WTC11 (cell line): ENCODE data around the gene SPATA18. TPM values are rescaled to one million over a fixed set of nuclear protein-coding genes. Genes with fewer than 3 reads are reported as not detected.

ENCODE experiments used
- ATAC-seq: fragments of 200-7000 bp; cut with Tn5 transposase; 2 replicates; pipeline ENCODE4 v1.10.0; 2021; ENCODE audit warnings: mild to moderate bottlenecking, moderate library complexity
- CTCF ChIA-PET: fragments of 300-600 bp; sonication (Branson Sonifier 250); formaldehyde crosslinking; loops from one replicate; lab custom pipeline; 2021; ENCODE audit warnings: antibody characterized with exemption; lab: Charles Lee
- POLR2A ChIA-PET: fragments of 350-600 bp; sonication (Branson Sonifier 250); formaldehyde crosslinking; loops from one replicate; lab custom pipeline; 2021; ENCODE audit warnings: antibody characterized with exemption; lab: Charles Lee
- DNase-seq: peaks from one replicate; pipeline ENCODE4 v3.0.0; 2021; ENCODE audit warnings: low spot score
- H3K27ac Mint-ChIP-seq: 2 replicates; pipeline ENCODE4 v1.8.0; 2021; ENCODE audit warnings: mixed read lengths
- H3K27me3 Mint-ChIP-seq: 2 replicates; pipeline ENCODE4 v1.8.0; 2021; ENCODE audit warnings: low read depth, mild to moderate bottlenecking, moderate library complexity, mixed read lengths
- H3K36me3 Mint-ChIP-seq: 2 replicates; pipeline ENCODE4 v1.8.0; 2021; ENCODE audit warnings: mixed read lengths
- H3K4me1 Mint-ChIP-seq: 2 replicates; pipeline ENCODE4 v1.8.0; 2022; ENCODE audit warnings: mixed read lengths
- H3K4me3 Mint-ChIP-seq: 2 replicates; pipeline ENCODE4 v1.8.0; 2021; ENCODE audit warnings: mild to moderate bottlenecking, moderate library complexity, mixed read lengths
- H3K9me3 Mint-ChIP-seq: 2 replicates; pipeline ENCODE4 v1.8.0; 2021; ENCODE audit warnings: mixed read lengths
- AFF4 ChIP-seq: sonication (generic); formaldehyde crosslinking; IDR thresholded peaks from 2 replicates; pipeline ENCODE4 v1.8.1; 2023; ENCODE audit warnings: mild to moderate bottlenecking, missing genetic modification reagents, borderline replicate concordance
- ATF1 ChIP-seq: sonication (generic); formaldehyde crosslinking; IDR thresholded peaks from 2 replicates; pipeline ENCODE4 v1.8.1; 2023; ENCODE audit warnings: mild to moderate bottlenecking, moderate library complexity, missing genetic modification reagents
- ATF3 ChIP-seq: sonication (generic); formaldehyde crosslinking; conservative IDR thresholded peaks from 2 replicates; pipeline ENCODE4 v1.8.1; 2022; ENCODE audit warnings: mild to moderate bottlenecking, missing genetic modification reagents
- CTCF ChIP-seq: fragments of 200-600 bp; IDR thresholded peaks from 2 replicates; pipeline ENCODE4 v1.8.0; 2022; ENCODE audit warnings: antibody characterized with exemption
- ETV6 ChIP-seq: sonication (generic); formaldehyde crosslinking; IDR thresholded peaks from 2 replicates; pipeline ENCODE4 v1.8.1; 2022; ENCODE audit warnings: mild to moderate bottlenecking, missing genetic modification reagents
- FOXK1 ChIP-seq: sonication (generic); formaldehyde crosslinking; IDR thresholded peaks from 2 replicates; pipeline ENCODE4 v1.8.0; 2022; ENCODE audit warnings: mild to moderate bottlenecking, moderate library complexity, missing genetic modification reagents
- FOXP4 ChIP-seq: sonication (generic); formaldehyde crosslinking; IDR thresholded peaks from 2 replicates; pipeline ENCODE4 v1.8.0; 2022; ENCODE audit warnings: mild to moderate bottlenecking, missing genetic modification reagents
- IRF1 ChIP-seq: sonication (generic); formaldehyde crosslinking; IDR thresholded peaks from 2 replicates; pipeline ENCODE4 v1.8.0; 2023; ENCODE audit warnings: missing genetic modification reagents
- MAX ChIP-seq: sonication (generic); formaldehyde crosslinking; IDR thresholded peaks from 2 replicates; pipeline ENCODE4 v1.8.0; 2022; ENCODE audit warnings: mild to moderate bottlenecking, missing genetic modification reagents
- MXD4 ChIP-seq: fragments of 250-450 bp; sonication (Bioruptor Pico); IDR thresholded peaks from 2 replicates; pipeline ENCODE4 v1.8.0; 2021; ENCODE audit warnings: mild to moderate bottlenecking, moderate library complexity, borderline replicate concordance
- NFATC4 ChIP-seq: fragments of 250-450 bp; sonication (Bioruptor Pico); IDR thresholded peaks from 2 replicates; pipeline ENCODE4 v1.9.0; 2021; ENCODE audit warnings: mild to moderate bottlenecking
- NR3C1 ChIP-seq: sonication (generic); formaldehyde crosslinking; conservative IDR thresholded peaks from 2 replicates; pipeline ENCODE4 v1.8.1; 2023; ENCODE audit warnings: low read depth, mild to moderate bottlenecking, missing genetic modification reagents
- TEAD4 ChIP-seq: sonication (generic); formaldehyde crosslinking; IDR thresholded peaks from 2 replicates; pipeline ENCODE4 v1.8.0; 2022; ENCODE audit warnings: mild to moderate bottlenecking, missing genetic modification reagents
- TP53 ChIP-seq: sonication (generic); formaldehyde crosslinking; IDR thresholded peaks from 2 replicates; pipeline ENCODE4 v1.8.1; 2023; ENCODE audit warnings: mild to moderate bottlenecking, missing genetic modification reagents
- USF2 ChIP-seq: sonication (generic); formaldehyde crosslinking; IDR thresholded peaks from 2 replicates; pipeline ENCODE4 v1.8.1; 2023; ENCODE audit warnings: mild to moderate bottlenecking, missing genetic modification reagents, moderate library complexity
- ZBTB21 ChIP-seq: sonication (generic); formaldehyde crosslinking; IDR thresholded peaks from 2 replicates; pipeline ENCODE4 v1.8.1; 2023; ENCODE audit warnings: mild to moderate bottlenecking, missing genetic modification reagents, borderline replicate concordance
- ZNF219 ChIP-seq: sonication (generic); formaldehyde crosslinking; IDR thresholded peaks from 2 replicates; pipeline ENCODE4 v1.8.0; 2023; ENCODE audit warnings: missing genetic modification reagents, mild to moderate bottlenecking, borderline replicate concordance
- ZNF396 ChIP-seq: fragments of 250-450 bp; sonication (Bioruptor Pico); IDR thresholded peaks from 2 replicates; pipeline ENCODE4 v1.8.0; 2021; ENCODE audit warnings: mild to moderate bottlenecking, moderate library complexity, borderline replicate concordance
- ZNF423 ChIP-seq: fragments of 250-450 bp; sonication (Bioruptor Pico); IDR thresholded peaks from 2 replicates; pipeline ENCODE4 v2.1.2; 2022; ENCODE audit warnings: mild to moderate bottlenecking, moderate library complexity
- ZNF512 ChIP-seq: sonication (generic); formaldehyde crosslinking; IDR thresholded peaks from 2 replicates; pipeline ENCODE4 v1.8.1; 2022; ENCODE audit warnings: missing genetic modification reagents, borderline replicate concordance
- ZNF671 ChIP-seq: fragments of 250-450 bp; sonication (Bioruptor Pico); IDR thresholded peaks from 2 replicates; pipeline ENCODE4 v1.8.0; 2021; ENCODE audit warnings: mild to moderate bottlenecking
- total RNA-seq: library from RNA; stranded (reverse); gene quantifications from 3 replicates; pipeline ENCODE4 v1.2.3, GENCODE V29; 2021

Gene SPATA18
- total RNA-seq, 1 experiment from 2014 or later = 6.6 TPM

- TF ChIP-seq IRF1 (CRISPR knock-in tag) (no peak), ATF1 (no peak)
These were observed 44.3 kb downstream of the SPATA18 start (continued) for GRCh38 chr4:52095374-52095773.

GRCh38 chr4:52096048-52096447, 44.9 kb downstream of the SPATA18 start:
- TF ChIP-seq CTCF (no peak), ZNF423 (no peak), ATF3 (CRISPR knock-in tag) (no peak), TP53 (CRISPR knock-in tag) (no peak), MXD4 (CRISPR knock-in tag) (no peak), ZNF396 (CRISPR knock-in tag) (no peak), TEAD4 (CRISPR knock-in tag) (no peak), ZNF671 (CRISPR knock-in tag) (no peak), USF2 (no peak), NFATC4 (CRISPR knock-in tag) (no peak), FOXP4 (CRISPR knock-in tag) (no peak), ZNF219 (CRISPR knock-in tag) (no peak), ZNF512 (CRISPR knock-in tag) (no peak), MAX (CRISPR knock-in tag) (no peak), FOXK1 (CRISPR knock-in tag) (no peak), NR3C1 (CRISPR knock-in tag) (no peak)

GRCh38 chr4:52098618-52099017, 47.5 kb downstream of the SPATA18 start:
- no peak for DNase-seq
- Mint-ChIP-seq H3K4me1 (no peaks in the 10 kb centered on the region), H3K27me3 (no peaks in the 10 kb centered on the region), H3K27ac (no peak overlapping the region), H3K4me3 (no peak overlapping the region), H3K36me3 (no peaks in the 10 kb centered on the region), H3K9me3 (no peaks in the 10 kb centered on the region)
- POLR2A ChIA-PET = no interaction called here
- ATAC-seq = no peak
- CTCF ChIA-PET = no interaction called here
- TF ChIP-seq AFF4 (no peak), ETV6 (no peak), ZBTB21 (CRISPR knock-in tag) (no peak)

More at GRCh38 chr4:52096048-52096447, 44.9 kb downstream of the SPATA18 start:
- Mint-ChIP-seq H3K4me1 (no peaks in the 10 kb centered on the region), H3K27me3 (no peaks in the 10 kb centered on the region), H3K36me3 (no peaks in the 10 kb centered on the region), H3K4me3 (no peak overlapping the region), H3K27ac (no peak overlapping the region), H3K9me3 (no peaks in the 10 kb centered on the region)
- no peak for ATAC-seq
- ChIA-PET CTCF (no interaction called here), POLR2A (no interaction called here)
- DNase-seq = no peak
